NCI-H187 (cell line): Measurements from ENCODE around the gene PTPN2.

Experiments used
- DNase-seq, 2 experiments: peaks; one replicate each; lab custom pipeline; 2025; lab: John Stamatoyannopoulos, UW

Gene PTPN2

DNA sequence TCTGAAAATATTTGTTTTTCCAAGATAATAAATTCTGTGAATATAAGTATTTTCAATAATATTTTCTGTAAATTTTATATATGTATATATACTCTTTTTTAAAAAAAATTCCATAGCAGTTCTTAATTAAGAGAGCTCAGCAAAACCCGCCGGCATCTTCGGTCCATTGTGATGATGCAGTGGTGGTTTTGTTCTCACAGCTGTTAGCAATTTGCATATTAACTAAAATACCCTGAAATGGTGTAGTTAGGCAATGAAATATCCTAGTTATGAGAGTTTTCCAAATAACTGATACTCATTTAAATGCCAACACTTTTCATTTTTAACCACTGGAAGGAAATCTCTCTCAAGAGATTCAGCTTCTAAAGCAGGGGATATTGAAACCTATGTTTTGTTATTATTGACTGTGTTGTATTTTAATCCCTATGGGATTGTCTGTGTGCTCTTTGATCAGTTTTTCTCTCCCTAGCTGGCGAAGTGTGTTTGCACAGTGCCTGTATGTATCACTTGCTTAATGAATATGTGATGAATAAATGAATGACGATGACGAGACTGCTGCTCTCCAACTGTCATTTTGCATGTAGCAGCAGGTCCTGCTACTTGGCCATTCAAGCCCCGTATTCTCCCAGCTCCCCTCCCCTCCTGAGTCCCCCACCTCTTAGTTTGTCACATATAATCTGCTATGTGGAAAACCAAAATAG lies 138.8 kb downstream of the PTPN2 start:
- DNase-seq, result no peak

- DNase-seq, result no peak
Observed at GRCh38 chr18:12744103-12744502, 139.9 kb downstream of the PTPN2 start.

DNA sequence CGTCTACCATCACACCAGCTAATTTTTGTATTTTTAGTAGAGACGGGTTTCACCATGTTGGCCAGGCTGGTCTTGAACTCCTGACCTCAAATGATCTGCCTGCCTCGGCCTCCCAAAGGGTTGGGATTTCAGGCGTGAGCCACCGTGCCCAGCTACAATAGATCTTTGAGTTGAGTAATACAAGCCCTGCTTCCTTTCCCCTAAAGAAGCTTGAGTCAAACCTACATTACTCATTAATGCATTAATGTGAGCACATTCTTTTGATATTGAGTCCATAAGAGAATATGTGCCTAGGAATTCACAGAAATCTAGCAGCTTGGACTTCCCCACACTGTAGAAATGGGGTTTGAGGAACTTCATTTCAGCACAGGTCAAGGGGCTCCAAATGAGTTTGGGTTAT lies 141.6 kb downstream of the PTPN2 start:
- no peak for DNase-seq
